ENCODE measurements around the gene MGA. TPM values are rescaled to one million over a fixed set of nuclear protein-coding genes. Genes with fewer than 3 reads are reported as not detected.
"Not testable (repeated sequence)": the region's sequence is repeated elsewhere in the genome, so short reads cannot be mapped to it uniquely, and the experiment has no call there.

Gene MGA
- total and polyA plus RNA-seq, 2 of the 8 experiments (the other 6 are each of a cell fraction or from before 2014, with no cell fraction given) = 7.6 to 53.2 TPM

- H3K9me3 ChIP-seq (ENCODE audit: insufficient read depth in 2 of 2, low read depth in 1 of 2, low read length in 1 of 2); H2AK5ac ChIP-seq (ENCODE audit: low read depth, low read length); H2BK120ac ChIP-seq (replicated peaks; ENCODE audit: low read depth, low read length); H3K18ac ChIP-seq (ENCODE audit: extremely low read depth, low read length); H2BK15ac ChIP-seq (ENCODE audit: low read length); H3K4ac ChIP-seq (replicated peaks; ENCODE audit: insufficient read length, low read depth, low read length); DNase-seq (ENCODE audit: low read depth in 1 of 2, low spot score in 2 of 2); H3K9ac ChIP-seq (replicated peaks in 1 of 4; ENCODE audit: extremely low read depth in 1 of 4, low read depth in 3 of 4, low read length in 3 of 4); H2BK5ac ChIP-seq (ENCODE audit: low read depth, low read length); H3K27me3 ChIP-seq (replicated peaks in 1 of 4; ENCODE audit: control insufficient read depth in 3 of 4, extremely low read depth in 1 of 4, insufficient read depth in 3 of 4, low read length in 3 of 4); H3K79me2 ChIP-seq (ENCODE audit: control insufficient read depth in 1 of 2, insufficient read depth in 2 of 2, low read length in 2 of 2); H3K23ac ChIP-seq (ENCODE audit: insufficient read length); H2BK12ac ChIP-seq (ENCODE audit: low read depth, low read length); H3K27ac ChIP-seq (ENCODE audit: low read depth, low read length); H4K8ac ChIP-seq (ENCODE audit: extremely low read depth, insufficient read depth, low read length); FAIRE-seq; H4K91ac ChIP-seq (replicated peaks; ENCODE audit: insufficient read length, low read length); H3K4me3 ChIP-seq (ENCODE audit: extremely low read depth in 1 of 4, insufficient read depth in 2 of 4, low read depth in 3 of 4, low read length in 4 of 4); H3K14ac ChIP-seq (ENCODE audit: insufficient read length); H3K4me1 ChIP-seq (replicated peaks in 1 of 4; ENCODE audit: control insufficient read depth in 3 of 4, insufficient read depth in 4 of 4, low read length in 3 of 4); H3K56ac ChIP-seq (replicated peaks; ENCODE audit: insufficient read length, low read depth, low read length); H4K5ac ChIP-seq (ENCODE audit: insufficient read length, low read depth, low read length); H4K20me1 ChIP-seq (replicated peaks in 1 of 2; ENCODE audit: control insufficient read depth in 1 of 2, insufficient read depth in 2 of 2, low read length in 2 of 2); H3K4me2 ChIP-seq (ENCODE audit: insufficient read depth in 1 of 2, low read depth in 2 of 2, low read length in 2 of 2); H2AFZ ChIP-seq (ENCODE audit: low read length); H3K23me2 ChIP-seq (ENCODE audit: low read depth, low read length); H2BK20ac ChIP-seq (ENCODE audit: low read length); H3K79me1 ChIP-seq (ENCODE audit: low read depth, low read length): not testable (repeated sequence)
- peaks cover 9 to 30% (median 23%) of the 10 kb centered on the region in 4 experiments for H3K36me3 ChIP-seq (ENCODE audit: control insufficient read depth in 2 of 4, insufficient read depth in 4 of 4, low read length in 3 of 4)
- POLR2A ChIA-PET (ENCODE audit: partially characterized antibody) = interaction anchor here (0.7 kb wide), 1 partner anchor 11 kb away, joined by 3 read pairs; no protein-coding TSS in a partner anchor
- 91% methylated on average over 10 of the region's 10 CpGs; no CpG with 5 or more reads in 1 of the 2 experiments for WGBS, 2 experiments (ENCODE audit: extremely low coverage in 1 of 2, insufficient coverage in 1 of 2, insufficient read length in 1 of 2, insufficient replicate concordance in 2 of 2, low coverage in 1 of 2, low lambda C conversion rate in 2 of 2, missing lambda C conversion rate in 1 of 2)
- CTCF ChIA-PET (ENCODE audit: partially characterized antibody) = interaction anchor here (1.1 kb wide), 1 partner anchor 19 kb away, joined by 3 read pairs; no protein-coding TSS in a partner anchor
These were observed 75.3 kb downstream of the MGA start for GRCh38 chr15:41735492-41735891.

Data from H1 (cell line).